ENCODE measurements around the gene IL23R.

Gene IL23R

DNA sequence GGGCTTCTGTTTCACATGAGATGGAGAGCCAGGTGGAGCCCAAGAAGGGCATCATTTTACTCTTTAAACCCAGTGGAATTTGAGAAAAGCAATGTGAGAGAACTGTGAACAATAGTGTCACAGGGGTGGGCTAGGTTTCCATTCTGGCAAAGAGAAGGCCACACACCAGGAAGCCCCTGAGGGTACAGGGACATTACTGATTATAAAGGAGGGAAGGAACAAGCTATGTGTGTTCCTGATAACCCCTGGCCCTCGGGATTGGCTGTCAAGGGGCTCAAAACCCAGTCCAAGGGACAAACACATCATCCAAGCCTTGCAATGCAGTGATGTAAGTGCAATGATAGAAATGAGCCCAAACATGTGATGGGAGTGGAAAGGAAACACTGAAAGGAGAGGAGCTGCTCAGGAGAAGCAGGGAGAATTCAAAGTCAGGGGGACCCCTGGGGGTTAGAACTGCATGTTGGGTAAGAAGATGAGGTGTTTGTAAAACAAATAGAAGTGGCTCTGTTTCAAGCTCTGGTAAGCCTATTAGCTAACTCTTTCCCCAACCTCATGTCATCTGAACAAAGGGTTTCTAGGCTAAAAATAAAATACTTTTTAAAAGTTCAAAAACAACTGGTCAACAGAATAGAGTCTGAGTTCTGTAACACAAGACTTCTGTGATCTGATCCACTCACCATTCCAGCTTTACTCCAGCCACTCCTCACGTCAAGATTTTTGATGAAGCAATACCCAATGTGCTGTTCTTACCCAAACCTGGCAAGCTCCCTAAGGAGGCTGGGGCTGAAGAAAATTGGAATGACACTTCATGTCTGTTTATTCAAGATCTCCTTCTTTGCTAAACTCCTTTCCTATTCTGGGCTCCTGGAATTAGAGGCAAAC lies 90.3 kb downstream of the IL23R start:
- no peak for DNase-seq

DNA sequence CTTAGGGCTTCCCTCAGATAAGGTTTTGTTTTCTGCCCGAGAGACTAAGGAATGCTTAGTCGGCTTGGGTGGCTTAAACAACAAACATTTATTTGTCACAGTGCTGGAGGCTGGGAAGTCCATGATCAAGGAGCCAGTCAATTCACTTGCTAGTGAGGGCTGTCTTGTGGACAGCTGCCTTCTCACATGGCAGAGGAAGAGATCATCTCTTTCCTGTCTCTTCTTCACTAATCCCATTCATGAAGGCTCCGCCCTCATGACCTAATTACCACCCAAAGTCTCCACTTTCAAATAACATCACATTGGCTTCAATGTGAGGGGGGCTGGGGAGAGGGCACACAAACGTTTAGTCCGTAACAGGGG lies 90.9 kb downstream of the IL23R start:
- no peak for DNase-seq

DNA sequence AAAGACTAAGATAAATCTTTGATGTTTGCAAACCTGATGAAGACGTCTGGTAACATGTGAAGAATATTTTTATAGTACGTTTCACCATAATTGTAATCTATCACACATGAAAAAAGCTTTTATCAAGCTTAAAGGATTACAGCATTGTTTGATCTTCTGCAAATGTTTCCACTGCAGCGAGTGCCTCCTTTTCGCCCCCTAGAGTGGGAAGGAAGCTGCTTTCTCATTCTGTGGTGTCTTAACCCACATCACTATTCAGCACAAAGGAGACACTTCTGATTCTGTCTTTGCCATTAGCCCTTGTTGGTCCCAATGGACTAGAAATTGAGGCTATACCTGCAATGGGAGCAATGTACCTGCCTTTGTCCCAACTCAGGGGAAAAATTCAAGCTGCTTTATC lies 95.4 kb downstream of the IL23R start:
- peak; percentile 11 for DNase-seq

DNA sequence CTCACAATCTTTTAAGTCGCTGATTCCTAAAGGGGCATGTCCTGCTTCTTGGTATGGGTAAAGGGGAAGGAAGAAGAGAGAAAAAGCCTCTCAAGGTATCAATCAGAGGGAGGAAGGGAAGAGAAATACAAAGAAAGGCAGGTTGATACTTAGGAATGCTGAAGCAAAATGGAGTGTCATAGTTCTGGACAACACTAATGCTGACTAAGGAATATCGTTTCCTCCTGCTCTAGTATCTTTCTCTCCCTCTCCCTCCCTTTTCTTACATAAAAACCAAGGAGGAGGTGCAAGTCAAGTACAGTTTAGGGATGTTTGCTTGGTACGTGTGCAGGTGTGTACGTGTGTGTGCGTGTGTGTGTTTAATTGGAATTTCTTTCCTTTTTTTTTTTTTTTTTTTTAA lies 96.5 kb downstream of the IL23R start:
- DNase-seq: no peak

DNA sequence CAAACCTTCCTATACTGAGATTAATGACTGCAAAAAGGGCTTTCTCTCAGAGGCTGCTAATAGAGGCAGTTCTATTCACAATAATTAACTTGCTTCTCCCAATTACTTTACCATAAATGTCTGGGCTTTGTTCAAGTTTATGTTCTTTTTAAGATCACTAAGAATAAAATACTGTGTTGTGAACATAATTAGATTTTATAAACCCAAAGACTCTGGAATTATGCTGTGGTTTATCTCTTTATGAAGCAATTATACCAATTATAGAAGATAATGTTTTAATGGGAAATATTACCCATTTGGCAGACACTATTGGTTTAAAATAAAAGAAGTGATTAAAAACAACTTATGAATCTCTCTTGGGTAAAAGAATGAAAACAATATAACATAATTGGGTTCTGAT lies 97.9 kb downstream of the IL23R start:
- DNase-seq: no peak

DNA sequence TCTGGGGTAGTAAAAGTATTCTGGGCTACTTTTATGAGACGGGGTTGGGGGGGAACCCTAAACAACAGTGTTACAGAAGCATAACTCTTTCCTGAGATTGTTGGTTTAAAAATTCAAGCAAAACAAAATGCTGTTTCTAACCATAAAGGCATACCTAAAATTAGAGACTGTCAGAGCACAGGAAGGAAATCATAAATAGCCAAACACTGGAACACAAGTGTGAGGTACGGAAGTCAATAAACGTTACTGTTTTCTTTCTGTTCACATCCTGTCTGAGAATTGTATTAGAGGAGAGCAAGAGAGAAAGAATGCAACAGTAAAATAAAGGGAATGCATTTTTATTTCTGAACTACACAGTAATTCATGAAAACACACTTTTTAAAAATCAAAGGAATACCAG lies 98.6 kb downstream of the IL23R start:
- no peak for DNase-seq

DNA sequence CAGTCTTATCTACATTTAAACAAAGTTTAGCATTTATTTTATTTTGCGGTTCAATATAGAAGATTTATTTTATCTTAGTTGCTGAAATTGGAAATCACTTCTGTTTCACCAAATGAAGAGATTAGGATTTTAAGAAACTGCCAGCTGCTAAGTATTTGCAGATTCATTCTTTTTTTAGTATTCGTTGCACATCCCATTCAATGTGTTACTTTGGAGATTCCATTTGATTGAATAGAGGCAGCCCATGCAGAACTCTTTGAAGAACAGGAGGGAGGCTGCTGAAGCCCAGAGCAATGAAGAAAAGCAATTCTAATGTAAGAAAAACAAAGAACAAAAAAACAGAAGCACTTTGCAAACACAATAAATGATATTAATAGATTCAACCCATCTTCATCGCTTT lies 102.8 kb downstream of the IL23R start:
- no peak for DNase-seq

DNA sequence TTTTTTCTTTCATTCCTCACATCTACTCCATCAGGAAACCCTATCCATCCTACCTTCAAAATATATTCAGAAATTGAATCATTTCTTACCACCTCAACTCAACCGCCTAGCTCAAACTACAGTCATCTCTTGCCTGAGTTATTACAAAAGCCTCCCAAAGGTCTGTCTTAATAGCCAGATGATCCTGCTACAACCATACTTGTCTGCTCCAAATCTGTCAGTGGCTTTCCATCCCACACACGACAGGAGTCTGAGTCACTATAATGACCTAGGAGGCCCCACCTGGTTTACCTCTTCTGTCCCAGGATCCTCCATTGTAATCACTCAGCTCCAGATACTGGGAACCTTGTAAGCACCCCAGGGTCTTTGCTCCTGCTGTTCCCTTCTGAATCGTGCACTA lies 104.3 kb downstream of the IL23R start:
- no peak for DNase-seq

DNA sequence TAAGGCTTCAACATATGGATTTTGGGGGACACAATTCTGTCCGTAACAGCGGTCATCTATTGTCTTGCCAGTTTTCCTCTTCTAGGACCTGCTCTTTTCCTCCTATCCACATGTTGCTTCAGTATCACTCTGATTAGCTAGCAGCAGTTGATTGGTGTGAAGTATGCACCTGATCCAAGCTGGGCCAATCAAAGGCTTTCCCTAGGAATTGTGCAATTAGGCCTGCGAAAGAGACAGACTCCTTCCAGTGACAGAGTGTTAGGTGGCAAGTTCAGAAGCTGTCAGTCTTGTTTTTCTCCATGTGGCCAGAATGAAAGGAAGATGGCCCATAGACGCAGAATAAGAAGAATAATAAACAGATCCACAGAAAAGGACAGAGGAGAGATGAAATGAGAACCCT lies 107.3 kb downstream of the IL23R start:
- DNase-seq: no peak

DNA sequence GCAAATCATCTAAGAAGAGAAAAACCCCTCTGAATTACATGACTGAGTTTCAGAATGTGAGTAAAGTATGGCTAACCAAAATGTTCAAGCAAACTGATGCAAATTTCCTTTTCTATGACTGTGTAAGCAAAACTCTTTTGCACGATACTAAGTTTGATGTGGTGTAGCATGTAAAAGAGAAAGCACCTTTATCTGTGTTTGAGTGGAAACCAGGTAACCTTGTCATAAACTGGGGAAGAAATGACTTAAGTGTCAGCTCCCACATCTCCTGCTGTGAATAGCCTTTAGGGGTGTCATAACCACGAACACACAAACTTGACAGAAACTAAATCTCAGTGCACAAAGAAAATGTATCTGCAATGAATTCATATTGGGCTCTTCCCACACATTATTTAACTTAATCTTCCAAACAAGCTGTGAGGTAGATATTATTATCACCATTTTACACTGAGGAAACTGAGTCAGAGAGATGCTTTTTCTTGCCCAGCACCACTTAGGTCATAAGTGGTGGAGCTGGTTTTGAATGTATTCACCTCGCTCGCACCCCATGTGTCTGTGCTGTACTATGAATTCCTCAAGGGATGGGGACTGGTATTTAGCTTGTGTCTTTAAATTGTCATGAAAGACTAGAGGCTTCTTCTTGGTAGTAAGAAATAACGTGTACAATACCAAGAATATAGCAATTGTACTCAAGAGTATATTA lies 108.5 kb downstream of the IL23R start:
- no peak for DNase-seq

DNA sequence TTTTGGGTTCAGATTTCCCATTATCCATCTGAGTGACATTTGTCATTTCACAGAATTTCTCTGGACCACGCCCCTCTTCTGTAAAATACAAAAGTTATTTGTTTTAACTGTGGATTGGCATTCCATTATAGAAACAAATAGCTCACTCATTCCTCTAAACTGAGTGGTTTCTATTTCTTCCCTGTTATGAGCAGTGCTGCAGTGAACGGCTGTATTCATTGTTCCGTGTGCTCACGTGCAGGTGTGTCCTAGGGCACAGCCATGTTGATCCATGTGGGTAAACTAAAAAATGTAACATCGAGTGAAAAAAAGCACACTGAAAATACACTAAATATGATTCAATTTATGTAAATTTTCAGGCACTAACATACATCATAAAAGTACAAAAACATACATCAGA lies 114.4 kb downstream of the IL23R start:
- DNase-seq: no peak

DNA sequence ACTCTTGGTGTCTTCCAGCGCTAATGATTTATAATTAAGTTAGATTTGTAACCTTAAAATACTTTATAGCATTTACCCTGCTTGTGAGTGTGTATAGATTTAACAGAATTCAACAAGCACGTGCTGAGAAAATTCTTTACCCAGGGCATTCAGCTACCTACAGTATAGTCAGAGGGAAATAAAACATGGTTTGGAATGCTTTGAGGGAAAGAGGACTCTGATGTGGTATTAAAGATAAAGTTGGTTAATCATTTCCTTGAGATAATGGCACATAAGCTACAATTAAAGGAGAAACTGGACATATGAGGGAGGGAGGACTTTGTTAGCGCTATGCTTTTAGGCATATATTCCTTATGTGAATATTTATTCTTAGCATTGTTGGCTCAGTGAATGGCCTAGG lies 115.0 kb downstream of the IL23R start:
- no peak for DNase-seq

DNA sequence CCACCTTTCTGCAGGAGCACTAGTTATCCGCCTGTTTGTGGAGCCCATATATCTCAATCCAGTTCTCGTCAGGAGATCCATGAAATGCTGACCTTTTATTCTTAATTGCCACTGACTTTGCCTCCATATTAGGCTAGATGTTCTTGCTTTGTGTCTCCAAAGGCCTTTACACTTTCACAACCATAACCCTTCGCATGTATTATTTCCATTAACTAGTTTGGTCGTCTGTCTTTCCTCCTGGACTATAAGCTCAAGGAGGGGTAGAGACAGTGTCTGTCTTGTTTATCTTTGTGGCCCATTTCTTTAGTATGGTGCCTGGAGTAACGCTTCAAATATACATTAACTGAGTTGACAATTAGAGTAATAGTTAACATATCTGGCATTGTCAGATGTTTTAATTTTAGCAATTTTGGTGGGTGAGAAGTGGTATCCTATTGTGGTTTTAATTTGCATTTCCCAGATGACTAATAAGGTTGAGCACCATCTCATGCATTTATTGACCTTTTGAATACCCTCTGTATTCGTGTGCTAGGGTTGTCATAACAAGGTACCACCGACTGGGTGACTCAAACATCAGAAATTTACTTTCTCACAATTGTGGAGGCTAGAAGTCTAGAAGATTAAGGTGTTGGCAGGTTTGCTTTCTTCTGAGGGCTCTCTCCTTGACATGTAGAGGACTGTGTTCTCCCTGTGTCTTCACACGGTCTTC lies 119.7 kb downstream of the IL23R start:
- no peak for DNase-seq

DNA sequence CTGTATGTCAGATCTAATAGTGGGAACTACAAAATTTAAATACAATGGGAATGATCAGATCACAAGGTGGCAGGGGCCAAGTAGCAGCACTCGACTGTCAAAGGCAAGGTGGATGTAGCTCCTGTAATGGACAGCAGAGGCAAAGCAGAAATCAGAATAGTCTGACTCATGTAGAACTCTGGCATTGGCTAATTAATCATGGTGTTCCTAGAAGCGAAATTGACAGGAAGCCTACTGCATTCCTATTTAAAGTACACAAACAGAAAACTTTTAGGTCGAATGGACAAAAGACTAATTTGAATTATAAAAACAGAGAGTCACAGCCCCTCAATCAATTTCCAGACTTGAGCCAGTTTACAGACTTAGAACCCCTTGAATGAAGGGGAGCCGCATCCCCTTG lies 124.0 kb downstream of the IL23R start:
- no peak for DNase-seq

DNA sequence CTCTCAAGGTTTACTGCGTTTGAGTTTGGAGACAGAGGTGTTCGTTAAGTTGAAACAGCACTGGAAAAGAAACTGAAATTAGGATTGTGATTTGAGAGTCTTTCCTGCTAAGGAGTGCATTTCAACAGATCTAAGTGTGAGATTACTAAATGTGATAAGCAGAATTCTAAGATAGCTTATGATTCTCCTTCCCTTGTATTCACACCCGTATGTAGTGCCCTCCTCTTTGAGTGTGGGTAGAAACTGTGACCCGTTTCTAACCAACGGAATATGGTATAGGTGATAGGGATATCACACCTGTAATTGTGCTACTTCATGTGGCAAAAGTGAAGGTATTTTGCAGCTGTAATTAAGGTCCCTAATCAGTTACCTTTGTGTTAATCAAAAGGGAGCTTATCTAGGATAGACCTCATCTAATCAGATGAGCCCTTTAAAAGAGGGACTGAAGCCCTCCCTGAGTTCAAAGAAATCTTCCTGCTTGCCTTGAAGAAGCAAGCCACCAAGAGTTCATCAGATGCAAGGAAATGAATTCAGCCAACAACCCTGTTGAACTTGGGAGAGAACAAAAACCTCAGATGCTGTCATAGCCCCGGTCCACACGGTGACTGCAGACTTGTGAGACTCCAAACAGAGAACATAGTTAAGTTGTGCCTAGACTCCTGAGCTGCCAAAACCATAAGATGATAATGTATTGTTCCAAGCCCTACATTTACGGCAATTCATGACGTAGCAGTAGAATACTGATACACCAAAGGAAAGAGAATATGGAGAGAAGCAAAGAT lies 128.8 kb downstream of the IL23R start:
- DNase-seq: no peak

DNA sequence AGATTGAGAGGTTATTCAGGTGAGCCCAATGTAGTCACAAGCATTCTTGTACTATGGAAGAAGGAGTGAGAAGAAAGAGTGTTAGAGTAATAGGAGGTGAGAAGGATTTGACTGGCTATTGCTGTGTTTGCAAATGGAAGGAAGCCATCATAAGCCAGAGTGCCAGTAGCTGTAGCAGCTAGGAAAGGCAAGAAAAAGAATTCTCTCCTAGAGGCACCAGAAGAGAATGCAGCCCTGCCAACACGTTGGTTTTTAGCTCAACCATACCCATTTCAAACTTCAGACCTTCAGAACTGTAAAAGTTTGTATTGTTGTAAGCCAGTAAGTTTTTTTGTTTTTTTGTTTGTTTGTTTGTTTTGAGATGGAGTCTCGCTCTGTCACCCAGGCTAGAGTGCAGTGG lies 132.5 kb downstream of the IL23R start:
- no peak for DNase-seq

DNA sequence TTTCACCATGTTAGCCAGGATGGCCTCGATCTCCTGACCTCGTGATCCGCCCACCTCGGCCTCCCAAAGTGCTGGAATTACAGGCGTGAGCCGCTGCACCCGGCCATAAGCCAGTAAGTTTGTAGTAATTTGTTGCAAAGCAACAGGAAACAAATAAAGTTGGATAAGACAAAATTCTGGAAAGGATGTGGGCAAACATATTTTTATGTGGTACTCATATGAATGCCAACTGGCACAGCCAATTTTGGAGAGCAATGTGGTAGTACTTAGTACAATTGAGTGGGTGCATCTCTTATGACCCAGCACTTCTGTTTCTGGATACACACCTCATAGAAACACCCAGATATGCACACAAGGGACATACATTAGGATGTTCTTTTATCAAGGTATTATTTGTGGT lies 133.0 kb downstream of the IL23R start:
- DNase-seq: no peak

DNA sequence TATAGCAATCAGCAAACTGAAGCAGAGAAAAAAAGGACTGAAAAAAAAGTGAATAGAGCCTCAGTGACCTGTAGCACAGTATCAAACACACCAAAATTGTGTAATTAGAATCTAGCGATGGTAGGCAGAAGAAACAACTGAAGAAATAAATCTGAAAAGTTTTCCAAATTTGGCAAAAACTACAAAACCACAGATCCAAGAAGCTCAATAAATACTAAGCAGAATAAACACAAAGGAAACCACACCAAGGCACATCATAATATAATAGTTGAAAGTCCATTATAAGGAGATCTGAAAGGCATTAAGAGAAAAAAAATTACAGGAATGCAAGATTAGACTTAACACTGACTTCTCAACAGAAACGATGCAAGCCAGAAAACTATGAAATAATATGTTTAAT lies 134.3 kb downstream of the IL23R start:
- no peak for DNase-seq

DNA sequence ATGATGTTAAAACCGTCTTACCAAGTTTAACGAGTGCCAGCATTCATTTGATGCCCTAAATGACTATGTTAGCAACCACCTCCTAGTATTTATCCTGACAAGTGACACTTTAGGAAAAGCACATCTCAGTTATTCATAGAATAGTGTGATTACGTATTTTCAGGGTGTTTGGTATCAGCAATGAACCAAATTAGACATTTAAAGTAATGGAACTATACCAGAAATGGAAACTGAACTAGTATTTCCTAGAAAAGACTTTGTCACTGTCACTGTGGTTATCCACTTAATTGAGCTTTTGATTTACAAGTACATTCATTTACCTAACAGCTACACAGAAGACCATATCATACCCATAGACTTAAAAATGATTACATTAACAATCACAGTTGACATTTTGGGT lies 137.8 kb downstream of the IL23R start:
- no peak for DNase-seq

DNA sequence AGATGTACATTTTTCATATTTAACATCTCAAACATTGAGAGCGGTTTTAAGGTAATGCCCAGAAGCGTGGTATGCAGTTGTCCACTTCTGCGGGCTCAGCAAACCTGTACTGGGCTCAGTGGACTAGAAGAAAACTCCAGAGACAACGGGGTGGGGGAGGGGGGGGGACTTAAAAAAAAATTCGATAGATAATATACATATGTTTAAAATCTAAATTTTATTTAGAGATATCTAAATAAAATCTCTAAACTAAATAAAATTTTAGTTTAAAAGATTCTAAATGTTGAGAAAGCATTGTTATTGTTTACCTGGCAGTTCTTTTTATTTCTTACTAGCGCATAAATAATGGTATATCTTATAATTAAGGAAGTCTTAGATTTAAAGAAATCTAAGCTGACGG lies 140.3 kb downstream of the IL23R start:
- DNase-seq: no peak

DNA sequence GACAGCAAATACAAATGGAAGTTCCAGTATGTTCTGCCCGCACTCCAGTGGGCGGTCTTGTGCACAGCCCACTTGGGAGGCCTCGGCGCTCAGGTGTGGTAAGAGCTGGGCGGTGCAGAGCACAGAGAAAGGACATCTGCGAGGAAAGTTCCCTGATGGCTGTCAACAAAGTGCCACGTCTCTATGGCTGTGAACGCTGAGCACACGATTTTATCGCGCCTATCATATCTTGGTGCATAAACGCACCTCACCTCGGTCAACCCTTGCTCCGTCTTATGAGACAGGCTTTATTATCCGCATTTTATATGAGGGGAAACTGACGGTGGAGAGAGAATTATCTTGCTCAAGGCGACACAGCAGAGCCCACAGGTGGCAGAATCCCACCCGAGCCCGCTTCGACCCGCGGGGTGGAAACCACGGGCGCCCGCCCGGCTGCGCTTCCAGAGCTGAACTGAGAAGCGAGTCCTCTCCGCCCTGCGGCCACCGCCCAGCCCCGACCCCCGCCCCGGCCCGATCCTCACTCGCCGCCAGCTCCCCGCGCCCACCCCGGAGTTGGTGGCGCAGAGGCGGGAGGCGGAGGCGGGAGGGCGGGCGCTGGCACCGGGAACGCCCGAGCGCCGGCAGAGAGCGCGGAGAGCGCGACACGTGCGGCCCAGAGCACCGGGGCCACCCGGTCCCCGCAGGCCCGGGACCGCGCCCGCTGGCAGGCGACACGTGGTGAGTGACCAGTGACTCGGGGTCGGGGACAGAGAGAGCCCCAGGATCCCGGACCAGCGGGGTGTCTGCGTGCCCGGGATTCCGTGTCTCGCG lies 141.2 kb downstream of the IL23R start, which contains the start of gene IL12RB2:
Gene IL12RB2, plus strand, starts transcription at position 623 of the 810 bp plus-strand sequence. CDS start 12,496 bp downstream, outside the sequence.
- no peak for DNase-seq

DNA sequence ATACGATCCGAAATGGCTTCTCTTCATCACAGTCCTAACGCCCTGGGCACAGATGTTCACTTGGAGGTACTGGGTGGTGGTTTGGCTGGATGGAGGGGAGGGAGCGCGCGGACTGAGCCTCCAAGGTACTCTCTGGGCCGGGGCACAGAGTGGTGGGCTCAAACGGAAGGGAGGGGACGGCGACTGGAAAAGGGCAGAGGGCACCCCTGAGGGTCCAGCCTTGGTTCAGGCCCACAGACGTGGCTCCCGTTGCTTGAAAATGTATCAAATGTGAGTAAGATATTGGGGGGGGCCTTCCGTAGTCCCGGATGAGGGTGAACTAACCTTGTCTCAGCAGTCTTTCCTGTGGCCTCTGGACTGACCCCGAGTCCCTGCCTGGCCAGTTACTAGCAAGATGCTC lies 141.9 kb downstream of the IL23R start:
- no peak for DNase-seq

Data from effector CD8-positive, alpha-beta T cell (primary cell).